ENCODE measurements around the gene KXD1. TPM values are rescaled to one million over a fixed set of nuclear protein-coding genes. Genes with fewer than 3 reads are reported as not detected.
A peak's percentile ranks its signal among the peaks of the same experiment; 100 is the strongest.
"Not testable (repeated sequence)": the region's sequence is repeated elsewhere in the genome, so short reads cannot be mapped to it uniquely, and the experiment has no call there.

The KXD1 gene
- total RNA-seq, 4 donors from 2014 or later: 97.1 to 155 (median 106) TPM

DNA sequence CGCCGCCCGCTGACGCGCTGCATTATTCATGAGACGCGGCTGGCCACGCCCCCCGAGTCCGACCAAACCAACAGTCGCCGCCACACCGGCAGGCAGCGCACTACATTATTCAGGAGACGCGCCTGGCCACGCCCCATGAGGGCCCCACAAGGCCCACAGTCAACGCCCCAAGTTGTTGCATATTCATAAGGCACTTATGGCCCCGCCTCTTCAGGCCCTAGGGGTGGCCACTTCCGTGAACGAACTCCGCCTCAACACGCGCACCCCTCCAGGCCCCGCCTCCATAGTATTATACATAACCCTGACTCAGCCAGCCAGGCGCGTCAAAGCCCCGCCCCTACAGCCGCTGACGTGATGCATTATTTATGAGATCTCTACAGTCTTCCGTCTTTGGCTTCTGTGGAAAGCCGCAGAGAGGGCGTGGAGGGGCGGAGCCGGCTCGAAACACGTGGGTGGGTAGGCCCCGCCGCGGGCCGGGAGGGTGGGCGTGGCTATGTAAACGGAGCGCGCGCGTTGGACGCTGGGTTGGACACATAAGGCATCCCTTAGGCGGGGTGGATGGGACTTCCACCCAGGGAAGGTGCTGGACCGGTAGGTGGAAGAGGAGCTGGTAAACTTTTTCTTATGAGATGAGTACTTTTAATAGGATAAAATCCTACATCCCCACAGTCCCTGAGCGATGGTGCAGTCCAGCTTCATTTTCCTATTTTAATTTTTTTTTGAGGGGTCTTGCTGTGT lies 35.4 kb upstream of the KXD1 start:
- Histone ChIP-seq H3K27me3 (no peaks in the 10 kb centered on the region), H3K9me3 (no peaks in the 10 kb centered on the region), H3K4me3 (peak overlapping the region; percentile 85 to 99 (median 95)), H3K36me3 (no peaks in the 10 kb centered on the region), H3K27ac (peak overlapping the region; percentile 97 to 100 (median 98)), H3K4me1 (peaks cover 27 to 29% of the 10 kb centered on the region in 2 donors)
- in situ Hi-C loops (cut with MboI; ENCODE audit: low sequenced_read_pairs in 4 of 4) (no loop called here), intact Hi-C loops (cut with DNase I; ENCODE audit: low total_unique reads) (loop anchor here (1.0 to 5.0 kb wide), 4 partner anchors 21 to 245 kb away; partner anchors contain the start of genes FKBP8, KXD1 and UBA52)
- peak; percentile 100 for DNase-seq
- ATAC-seq: peak; percentile 73 to 74
- TF ChIP-seq CTCF (IDR thresholded peaks at IDR 0.05 in 4 of 5, conservative IDR thresholded peaks at IDR 0.05 in 1 of 5) (peak in 1 of 5 experiments; percentile 40), POLR2A (IDR thresholded peaks at IDR 0.05) (peak in 1 of 2 donors; percentile 32)

DNA sequence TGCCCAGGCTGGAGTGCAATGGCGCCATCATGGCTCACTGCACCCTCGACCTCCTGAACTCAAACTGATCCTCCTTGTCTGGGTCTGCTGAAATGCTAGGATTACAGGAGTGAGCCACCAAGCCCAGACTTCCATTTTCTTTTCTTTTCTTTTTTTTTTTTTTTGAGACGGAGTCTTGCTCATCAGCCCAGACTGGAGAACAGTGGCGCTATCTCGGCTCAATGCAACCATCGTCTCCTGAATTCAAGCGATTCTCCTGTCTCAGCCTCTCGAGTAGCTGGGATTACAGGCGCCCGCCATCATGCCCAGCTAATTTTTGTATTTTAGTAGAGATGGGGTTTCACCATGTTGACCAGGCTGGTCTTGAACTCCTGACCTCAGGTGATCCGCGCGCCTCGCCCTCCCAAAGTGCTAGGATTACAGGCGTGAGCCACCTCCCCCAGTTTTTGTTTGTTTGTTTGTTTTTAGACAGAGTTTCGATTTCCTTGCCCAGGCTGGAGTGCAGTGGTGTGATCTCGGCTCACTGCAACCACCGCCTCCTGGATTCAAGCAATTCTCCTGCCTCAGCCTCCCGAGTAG lies 34.7 kb upstream of the KXD1 start:
- ATAC-seq; in situ Hi-C loops (cut with MboI; ENCODE audit: low sequenced_read_pairs in 4 of 4); DNase-seq; H3K36me3 ChIP-seq; H3K9me3 ChIP-seq; H3K27me3 ChIP-seq: not testable (repeated sequence)
- Histone ChIP-seq H3K27ac (peak overlapping the region; percentile 49 to 71 (median 54)), H3K4me1 (peaks cover 24 to 27% of the 10 kb centered on the region in 2 donors), H3K4me3 (peak overlapping the region in 2 of 4 donors; percentile 17 to 34)
- intact Hi-C loops (cut with DNase I; ENCODE audit: low total_unique reads): loop anchor here (1.0 to 5.0 kb wide), 4 partner anchors 20 to 246 kb away; partner anchors contain the start of genes FKBP8, KXD1 and UBA52

DNA sequence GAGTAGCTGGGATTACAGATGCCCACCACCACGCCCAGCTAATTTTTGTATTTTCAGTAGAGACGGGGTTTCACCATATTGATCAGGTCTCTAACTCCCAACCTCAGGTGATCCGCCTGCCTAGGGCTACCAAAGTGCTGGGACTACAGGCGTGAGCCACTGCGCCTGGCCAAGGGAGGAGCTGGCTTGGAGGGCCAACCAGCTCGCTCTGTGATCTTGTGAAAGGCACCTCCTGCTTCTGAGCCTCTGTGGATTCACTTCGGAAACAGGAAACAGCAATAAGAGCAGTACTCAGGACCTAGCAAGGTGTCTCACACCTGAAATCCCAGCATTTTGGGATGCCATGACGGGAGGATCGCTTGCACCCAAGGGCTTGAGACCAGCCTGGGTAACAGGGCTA lies 33.8 kb upstream of the KXD1 start:
- no peak for ATAC-seq
- TF ChIP-seq POLR2A (IDR thresholded peaks at IDR 0.05) (no peak), CTCF (IDR thresholded peaks at IDR 0.05 in 4 of 5, conservative IDR thresholded peaks at IDR 0.05 in 1 of 5) (no peak)
- H3K9me3 ChIP-seq: no peaks in the 10 kb centered on the region

DNA sequence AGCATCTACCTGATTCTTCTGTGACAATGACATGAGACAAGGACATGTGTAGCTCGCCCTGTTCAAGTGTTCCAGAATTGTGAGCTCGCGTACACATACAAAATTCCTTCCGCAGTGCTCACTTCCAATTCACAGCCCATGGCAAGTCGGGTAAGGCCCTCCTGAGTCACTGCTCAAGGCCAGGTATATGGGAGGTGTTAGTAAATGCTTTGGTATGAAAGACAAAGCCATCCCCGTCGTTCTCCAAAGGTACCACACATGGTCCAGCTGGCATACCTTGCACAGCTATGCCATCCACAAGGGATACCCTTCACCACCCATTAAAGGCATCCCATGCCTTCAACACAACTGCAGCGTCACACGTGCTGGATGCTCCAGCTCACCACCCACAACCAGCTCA lies 31.4 kb upstream of the KXD1 start:
- ATAC-seq (no peak), DNase-seq (no peak)
- no peaks in the 10 kb centered on the region for H3K27me3 ChIP-seq
- H3K4me1 ChIP-seq: peaks cover 0 to 4% of the 10 kb centered on the region in 2 donors
- no peaks in the 10 kb centered on the region for H3K9me3 ChIP-seq
- in situ Hi-C loops (cut with MboI; ENCODE audit: low sequenced_read_pairs in 4 of 4): no loop called here
- peaks cover 0 to 4% of the 10 kb centered on the region in 2 donors for H3K36me3 ChIP-seq
- H3K27ac ChIP-seq: no peak overlapping the region
- H3K4me3 ChIP-seq: no peak overlapping the region
- intact Hi-C loops (cut with DNase I; ENCODE audit: low total_unique reads): no loop called here
- TF ChIP-seq POLR2A (IDR thresholded peaks at IDR 0.05): no peak
- TF ChIP-seq CTCF (IDR thresholded peaks at IDR 0.05 in 4 of 5, conservative IDR thresholded peaks at IDR 0.05 in 1 of 5): no peak

More for the DNA sequence above, 33.8 kb upstream of the KXD1 start:
- Histone ChIP-seq H3K4me1 (peaks cover 15 to 19% of the 10 kb centered on the region in 2 donors), H3K27ac (no peak overlapping the region), H3K27me3 (no peaks in the 10 kb centered on the region), H3K4me3 (no peak overlapping the region), H3K36me3 (no peaks in the 10 kb centered on the region)
- in situ Hi-C loops (cut with MboI; ENCODE audit: low sequenced_read_pairs in 4 of 4) (no loop called here), intact Hi-C loops (cut with DNase I; ENCODE audit: low total_unique reads) (loop anchor here (2.0 to 5.0 kb wide), 2 partner anchors 19 to 247 kb away; partner anchors contain the start of gene FKBP8)
- no peak for DNase-seq

- Histone ChIP-seq H3K9me3 (no peaks in the 10 kb centered on the region), H3K4me3 (no peak overlapping the region), H3K4me1 (no peaks in the 10 kb centered on the region), H3K27me3 (no peaks in the 10 kb centered on the region), H3K36me3 (peaks cover 0 to 34% of the 10 kb centered on the region in 2 donors), H3K27ac (no peak overlapping the region)
- no peak for DNase-seq
- no peak for ATAC-seq
- no peak for TF ChIP-seq CTCF (IDR thresholded peaks at IDR 0.05 in 4 of 5, conservative IDR thresholded peaks at IDR 0.05 in 1 of 5)
- no peak for TF ChIP-seq POLR2A (IDR thresholded peaks at IDR 0.05)
- in situ Hi-C loops (cut with MboI; ENCODE audit: low sequenced_read_pairs in 4 of 4) (no loop called here), intact Hi-C loops (cut with DNase I; ENCODE audit: low total_unique reads) (no loop called here)
Observed at GRCh38 chr19:18529782-18530181, 27.9 kb upstream of the KXD1 start.
